Fibroblast of pulmonary artery (primary cell): ENCODE results near the gene ELMO1.

ENCODE experiments used
- DNase-seq: peaks from one replicate; pipeline ENCODE4 v3.0.0-alpha.2; 2010; ENCODE audit warnings: low read depth
- H3K4me3 ChIP-seq: replicated peaks from 2 replicates; pipeline ENCODE4 v1.5.1; 2011; ENCODE audit warnings: low read depth, mild to moderate bottlenecking, control low read depth, low read length, moderate library complexity
- TF ChIP-seq, protein P1 (sequence below): IDR thresholded peaks from 2 replicates; pipeline ENCODE4 v1.5.1; 2011; ENCODE audit warnings: mild to moderate bottlenecking, control low read depth, low read length, inconsistent platforms; ENCODE audit errors: missing control alignments

The ELMO1 gene

GRCh38 chr7:37068902-37069301 is 379.8 kb downstream of the ELMO1 start:
- TF ChIP-seq, protein P1, sequence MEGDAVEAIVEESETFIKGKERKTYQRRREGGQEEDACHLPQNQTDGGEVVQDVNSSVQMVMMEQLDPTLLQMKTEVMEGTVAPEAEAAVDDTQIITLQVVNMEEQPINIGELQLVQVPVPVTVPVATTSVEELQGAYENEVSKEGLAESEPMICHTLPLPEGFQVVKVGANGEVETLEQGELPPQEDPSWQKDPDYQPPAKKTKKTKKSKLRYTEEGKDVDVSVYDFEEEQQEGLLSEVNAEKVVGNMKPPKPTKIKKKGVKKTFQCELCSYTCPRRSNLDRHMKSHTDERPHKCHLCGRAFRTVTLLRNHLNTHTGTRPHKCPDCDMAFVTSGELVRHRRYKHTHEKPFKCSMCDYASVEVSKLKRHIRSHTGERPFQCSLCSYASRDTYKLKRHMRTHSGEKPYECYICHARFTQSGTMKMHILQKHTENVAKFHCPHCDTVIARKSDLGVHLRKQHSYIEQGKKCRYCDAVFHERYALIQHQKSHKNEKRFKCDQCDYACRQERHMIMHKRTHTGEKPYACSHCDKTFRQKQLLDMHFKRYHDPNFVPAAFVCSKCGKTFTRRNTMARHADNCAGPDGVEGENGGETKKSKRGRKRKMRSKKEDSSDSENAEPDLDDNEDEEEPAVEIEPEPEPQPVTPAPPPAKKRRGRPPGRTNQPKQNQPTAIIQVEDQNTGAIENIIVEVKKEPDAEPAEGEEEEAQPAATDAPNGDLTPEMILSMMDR, result no peak
- no peak overlapping the region for H3K4me3 ChIP-seq
- no peak for DNase-seq

GRCh38 chr7:37068038-37068437 is 380.6 kb downstream of the ELMO1 start:
- no peak for DNase-seq
- TF ChIP-seq, protein P1, result no peak
- no peak overlapping the region for H3K4me3 ChIP-seq

GRCh38 chr7:37065779-37066271 is 382.8 kb downstream of the ELMO1 start:
- peak; percentile 17 for DNase-seq
- no peak overlapping the region for H3K4me3 ChIP-seq
- TF ChIP-seq, protein P1, result no peak

DNA sequence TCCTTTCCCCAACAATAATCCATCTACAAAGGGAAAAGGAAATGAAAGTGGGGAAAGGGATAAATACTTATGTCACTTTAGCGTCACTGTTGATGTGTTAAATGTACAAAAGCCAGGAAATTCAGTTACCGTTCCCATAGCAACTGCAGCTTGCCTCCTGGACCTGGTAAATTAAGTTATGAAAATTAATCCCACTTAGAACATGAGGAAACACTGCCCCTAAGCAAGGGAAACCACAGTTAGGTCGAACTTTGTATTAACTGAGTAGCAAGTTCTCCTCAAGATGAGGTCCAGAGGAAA is 386.2 kb downstream of the ELMO1 start:
- H3K4me3 ChIP-seq, result no peak overlapping the region
- TF ChIP-seq, protein P1, result no peak
- DNase-seq, result no peak

DNA sequence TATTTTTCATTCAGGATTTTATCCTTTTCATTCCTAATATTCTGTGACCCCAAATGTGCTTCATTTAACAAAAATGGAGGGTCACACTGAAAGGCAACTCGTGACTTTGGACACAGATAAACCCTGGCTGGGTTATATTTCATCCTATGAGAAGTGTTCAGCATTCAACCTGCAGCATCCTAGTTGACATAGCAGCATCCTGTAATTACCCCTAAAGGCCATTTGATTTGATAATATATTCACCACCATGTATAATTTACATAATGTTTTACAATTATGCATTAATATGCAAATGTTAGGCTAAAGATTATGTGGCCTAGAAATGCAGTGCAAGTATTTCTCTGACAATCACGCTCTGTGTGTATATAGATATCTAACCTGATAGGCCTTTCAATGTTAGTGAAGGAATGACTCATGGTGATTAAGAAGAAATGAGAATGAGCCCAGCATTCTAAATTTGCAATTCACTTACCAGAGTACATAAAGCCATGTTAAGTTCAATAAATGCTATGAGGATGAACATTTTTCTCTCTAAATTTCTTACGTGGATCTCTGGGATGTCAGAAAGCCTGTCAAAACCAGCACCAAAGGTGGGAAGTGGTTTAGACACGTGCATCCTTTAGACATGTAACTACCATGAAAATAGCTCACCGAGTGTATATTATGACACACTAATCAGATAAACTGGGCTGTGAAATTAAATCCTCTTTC is 386.7 kb downstream of the ELMO1 start:
- no peak overlapping the region for H3K4me3 ChIP-seq
- no peak for DNase-seq
- TF ChIP-seq, protein P1, result no peak

- DNase-seq, result no peak
- no peak overlapping the region for H3K4me3 ChIP-seq
- TF ChIP-seq, protein P1, result no peak
Observed at GRCh38 chr7:37056234-37056912, 392.3 kb downstream of the ELMO1 start.
